LNCAP (cell line): ENCODE measurements around the gene MEN1.

ENCODE experiments used
- CTCF ChIP-seq: fragments of 450-650 bp; IDR thresholded peaks from 2 replicates; pipeline ENCODE4 v1.5.1; 2017; ENCODE audit warnings: mild to moderate bottlenecking

MEN1 gene

GRCh38 chr11:64842851-64843685 lies 32.7 kb upstream of the MEN1 start:
- TF ChIP-seq CTCF = no peak

GRCh38 chr11:64842366-64842759 lies 32.0 kb upstream of the MEN1 start:
- no peak for TF ChIP-seq CTCF

- TF ChIP-seq CTCF = no peak
Observed at GRCh38 chr11:64841592-64842365, 31.4 kb upstream of the MEN1 start.

GRCh38 chr11:64839887-64840782 lies 29.8 kb upstream of the MEN1 start:
- no peak for TF ChIP-seq CTCF

- no peak for TF ChIP-seq CTCF
Observed at GRCh38 chr11:64839335-64839734, 29.0 kb upstream of the MEN1 start.

- no peak for TF ChIP-seq CTCF
Observed at GRCh38 chr11:64838600-64839334, 28.4 kb upstream of the MEN1 start.
